ENCODE data around the gene ASPHD2.
A peak's percentile ranks its signal among the peaks of the same experiment; 100 is the strongest.

The ASPHD2 gene

DNA sequence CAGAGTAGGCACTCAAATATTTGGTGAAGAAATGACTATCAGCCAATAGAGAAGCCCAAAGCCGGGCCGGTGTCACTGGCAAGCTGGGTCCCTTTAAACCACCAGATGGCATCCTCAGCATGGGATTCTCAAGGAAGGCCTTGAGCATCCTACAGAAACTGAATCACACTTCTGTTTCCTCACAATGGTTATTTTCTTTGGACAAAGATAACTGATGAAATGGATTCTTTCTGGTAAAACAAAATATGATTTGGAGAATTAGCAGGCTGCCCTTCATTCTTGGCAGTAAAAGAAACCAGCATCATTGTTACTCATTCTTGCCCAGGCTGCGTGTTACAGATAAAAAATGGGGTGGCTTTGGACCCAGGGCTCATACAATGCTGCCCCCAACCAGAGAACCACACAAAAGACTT is 30.3 kb upstream of the ASPHD2 start:
- Histone ChIP-seq H4K91ac (ENCODE audit: low read depth, low read length, poor library complexity) (no peak overlapping the region), H3K4me1 (ENCODE audit: control insufficient read depth in 2 of 2, insufficient read depth in 1 of 2, low read depth in 1 of 2, low read length in 2 of 2) (peaks cover 10 to 13% of the 10 kb centered on the region in 2 donors), H3K79me1 (ENCODE audit: low read depth, low read length) (no peaks in the 10 kb centered on the region), H2BK120ac (ENCODE audit: low read depth, low read length) (no peak overlapping the region), H3K27ac (replicated peaks; ENCODE audit: low read length) (no peak overlapping the region), H3K23ac (ENCODE audit: low read depth, low read length, poor library complexity) (no peak overlapping the region), H2AK5ac (ENCODE audit: low read depth, low read length) (no peak overlapping the region), H2BK15ac (ENCODE audit: low read length) (no peak overlapping the region), H3K9me3 (replicated peaks in 1 of 2; ENCODE audit: control insufficient read depth in 2 of 2, insufficient read depth in 1 of 2, low read depth in 1 of 2, low read length in 2 of 2) (peaks cover 0 to 4% of the 10 kb centered on the region in 2 donors), H3K4me3 (ENCODE audit: low read length in 2 of 2) (no peak overlapping the region), H3K14ac (ENCODE audit: low read length) (no peak overlapping the region), H3K27me3 (ENCODE audit: control insufficient read depth in 3 of 3, insufficient read depth in 3 of 3, low read depth in 1 of 3, low read length in 3 of 3) (no peaks in the 10 kb centered on the region), H3K9ac (ENCODE audit: low read depth, low read length, poor library complexity) (no peak overlapping the region), H3K4me2 (ENCODE audit: insufficient read depth, low read length, poor library complexity, severe bottlenecking) (no peak overlapping the region), H2BK12ac (ENCODE audit: low read length) (no peak overlapping the region), H3K18ac (ENCODE audit: low read length) (no peak overlapping the region), H4K8ac (ENCODE audit: low read depth, low read length) (no peak overlapping the region), H3K36me3 (replicated peaks in 1 of 2; ENCODE audit: control insufficient read depth in 2 of 2, insufficient read depth in 2 of 2, low read length in 2 of 2) (no peaks in the 10 kb centered on the region), H3K4ac (ENCODE audit: low read length) (no peak overlapping the region), H2AFZ (ENCODE audit: low read length) (peak overlapping the region; percentile 54), H2BK5ac (ENCODE audit: low read length) (no peak overlapping the region)
- WGBS, 2 donors (ENCODE audit: extremely low coverage in 2 of 2, insufficient read length in 2 of 2, insufficient replicate concordance in 1 of 2), result no CpG with 5 or more reads among the region's 3 CpGs
- DNase-seq (ENCODE audit: low spot score), result peak; percentile 46

DNA sequence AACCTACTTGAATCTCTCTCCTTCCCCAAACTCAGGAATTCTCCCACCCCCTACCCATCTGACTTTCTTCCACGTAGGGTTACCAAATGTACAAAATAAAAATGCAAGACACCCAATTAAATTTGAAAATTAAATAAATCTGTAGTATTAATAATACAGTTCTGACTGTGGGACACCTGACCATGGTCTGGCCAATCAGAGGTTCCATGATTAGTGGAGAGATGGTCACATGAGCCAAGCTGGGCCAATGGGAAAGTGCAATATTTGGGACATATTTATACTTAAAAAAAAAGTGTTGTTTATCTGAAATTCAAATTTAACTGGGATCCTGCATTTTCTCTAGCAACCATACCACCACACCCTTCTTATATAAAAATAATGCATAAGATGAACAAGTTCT is 29.8 kb upstream of the ASPHD2 start:
- Histone ChIP-seq H3K27me3 (ENCODE audit: control insufficient read depth in 3 of 3, insufficient read depth in 3 of 3, low read depth in 1 of 3, low read length in 3 of 3) (no peaks in the 10 kb centered on the region), H3K36me3 (replicated peaks in 1 of 2; ENCODE audit: control insufficient read depth in 2 of 2, insufficient read depth in 2 of 2, low read length in 2 of 2) (no peaks in the 10 kb centered on the region), H2BK15ac (ENCODE audit: low read length) (no peak overlapping the region), H3K18ac (ENCODE audit: low read length) (no peak overlapping the region), H3K23ac (ENCODE audit: low read depth, low read length, poor library complexity) (no peak overlapping the region), H2BK12ac (ENCODE audit: low read length) (no peak overlapping the region), H3K4me2 (ENCODE audit: insufficient read depth, low read length, poor library complexity, severe bottlenecking) (no peak overlapping the region), H3K9me3 (replicated peaks in 1 of 2; ENCODE audit: control insufficient read depth in 2 of 2, insufficient read depth in 1 of 2, low read depth in 1 of 2, low read length in 2 of 2) (no peaks in the 10 kb centered on the region), H3K4me1 (ENCODE audit: control insufficient read depth in 2 of 2, insufficient read depth in 1 of 2, low read depth in 1 of 2, low read length in 2 of 2) (peaks cover 8 to 18% of the 10 kb centered on the region in 2 donors), H2AFZ (ENCODE audit: low read length) (peak overlapping the region; percentile 54), H3K79me1 (ENCODE audit: low read depth, low read length) (no peaks in the 10 kb centered on the region), H2AK5ac (ENCODE audit: low read depth, low read length) (no peak overlapping the region), H3K9ac (ENCODE audit: low read depth, low read length, poor library complexity) (no peak overlapping the region), H3K4me3 (ENCODE audit: low read length in 2 of 2) (no peak overlapping the region), H3K14ac (ENCODE audit: low read length) (no peak overlapping the region), H2BK120ac (ENCODE audit: low read depth, low read length) (no peak overlapping the region), H2BK5ac (ENCODE audit: low read length) (no peak overlapping the region), H3K27ac (replicated peaks; ENCODE audit: low read length) (no peak overlapping the region), H4K8ac (ENCODE audit: low read depth, low read length) (no peak overlapping the region), H3K4ac (ENCODE audit: low read length) (no peak overlapping the region), H4K91ac (ENCODE audit: low read depth, low read length, poor library complexity) (no peak overlapping the region)
- no peak for DNase-seq (ENCODE audit: low spot score)
- no CpG with 5 or more reads among the region's 1 CpG for WGBS, 2 donors (ENCODE audit: extremely low coverage in 2 of 2, insufficient read length in 2 of 2, insufficient replicate concordance in 1 of 2)

DNA sequence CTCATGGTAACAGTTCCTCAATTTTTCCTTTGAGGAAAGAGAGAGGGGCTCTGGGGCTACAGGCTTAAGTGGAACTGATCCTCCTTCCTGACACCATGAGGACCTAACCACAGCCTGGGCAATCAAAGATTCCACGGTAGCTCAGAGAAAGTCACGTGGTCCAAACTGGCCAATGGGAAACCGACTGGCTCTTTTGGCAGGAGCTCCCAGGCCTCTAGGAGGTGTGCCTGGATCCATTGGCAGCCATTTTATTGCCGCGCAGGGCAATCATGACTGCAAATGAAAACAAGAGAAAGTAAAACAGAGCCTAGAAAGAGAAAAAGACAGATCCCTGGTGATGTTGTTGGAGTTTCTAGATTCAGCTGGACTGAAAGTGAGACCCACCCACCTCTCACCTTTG is 27.3 kb upstream of the ASPHD2 start:
- H3K9me3 ChIP-seq (replicated peaks in 1 of 2; ENCODE audit: control insufficient read depth in 2 of 2, insufficient read depth in 1 of 2, low read depth in 1 of 2, low read length in 2 of 2), result no peaks in the 10 kb centered on the region
- no peak overlapping the region for H2BK5ac ChIP-seq (ENCODE audit: low read length)
- H2AK5ac ChIP-seq (ENCODE audit: low read depth, low read length), result no peak overlapping the region
- H3K4me2 ChIP-seq (ENCODE audit: insufficient read depth, low read length, poor library complexity, severe bottlenecking), result no peak overlapping the region
- no peak overlapping the region for H4K8ac ChIP-seq (ENCODE audit: low read depth, low read length)
- H3K36me3 ChIP-seq (replicated peaks in 1 of 2; ENCODE audit: control insufficient read depth in 2 of 2, insufficient read depth in 2 of 2, low read length in 2 of 2), result no peaks in the 10 kb centered on the region
- H3K4me3 ChIP-seq (ENCODE audit: low read length in 2 of 2), result no peak overlapping the region
- H2BK12ac ChIP-seq (ENCODE audit: low read length), result no peak overlapping the region
- H3K4me1 ChIP-seq (ENCODE audit: control insufficient read depth in 2 of 2, insufficient read depth in 1 of 2, low read depth in 1 of 2, low read length in 2 of 2), result peaks cover 7 to 17% of the 10 kb centered on the region in 2 donors
- H3K79me1 ChIP-seq (ENCODE audit: low read depth, low read length), result no peaks in the 10 kb centered on the region
- H3K27me3 ChIP-seq (ENCODE audit: control insufficient read depth in 3 of 3, insufficient read depth in 3 of 3, low read depth in 1 of 3, low read length in 3 of 3), result no peaks in the 10 kb centered on the region
- no peak overlapping the region for H3K4ac ChIP-seq (ENCODE audit: low read length)
- WGBS, 2 donors (ENCODE audit: extremely low coverage in 2 of 2, insufficient read length in 2 of 2, insufficient replicate concordance in 1 of 2), result no CpG with 5 or more reads among the region's 5 CpGs
- H2BK120ac ChIP-seq (ENCODE audit: low read depth, low read length), result no peak overlapping the region
- no peak overlapping the region for H3K9ac ChIP-seq (ENCODE audit: low read depth, low read length, poor library complexity)
- H3K27ac ChIP-seq (replicated peaks; ENCODE audit: low read length), result no peak overlapping the region
- no peak overlapping the region for H2BK15ac ChIP-seq (ENCODE audit: low read length)
- peak overlapping the region; percentile 12 for H2AFZ ChIP-seq (ENCODE audit: low read length)
- H3K18ac ChIP-seq (ENCODE audit: low read length), result no peak overlapping the region
- H3K14ac ChIP-seq (ENCODE audit: low read length), result no peak overlapping the region
- H4K91ac ChIP-seq (ENCODE audit: low read depth, low read length, poor library complexity), result no peak overlapping the region
- no peak overlapping the region for H3K23ac ChIP-seq (ENCODE audit: low read depth, low read length, poor library complexity)
- DNase-seq (ENCODE audit: low spot score), result no peak

DNA sequence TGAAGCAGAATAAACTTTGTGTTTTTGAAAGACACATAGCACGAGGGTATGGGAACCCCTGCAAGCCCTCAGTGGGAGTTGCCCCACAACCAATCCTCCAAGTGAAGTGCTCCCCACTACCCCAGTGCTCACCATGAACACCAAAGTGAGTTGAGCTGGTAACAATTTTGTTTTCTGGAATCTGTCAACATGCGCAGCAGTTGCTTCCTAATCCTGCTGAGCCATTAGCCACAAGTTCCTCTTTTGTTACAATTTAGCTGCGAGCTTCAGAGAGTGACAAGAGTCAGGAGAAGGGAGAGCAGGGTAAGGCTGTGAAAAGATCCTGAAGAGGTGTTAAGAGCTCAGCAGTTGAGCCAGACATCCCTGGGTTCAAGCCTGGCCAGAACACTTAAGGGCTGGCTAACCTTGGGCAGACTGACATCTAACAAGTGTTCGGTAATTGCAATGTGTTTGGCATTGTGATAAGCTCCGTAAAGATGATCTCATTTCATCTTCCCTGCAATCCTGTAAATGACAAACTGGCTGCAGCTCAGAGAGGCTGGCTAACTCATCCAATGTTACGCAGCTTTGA is 24.1 kb upstream of the ASPHD2 start:
- H2AK5ac ChIP-seq (ENCODE audit: low read depth, low read length), result no peak overlapping the region
- no peak overlapping the region for H3K14ac ChIP-seq (ENCODE audit: low read length)
- DNase-seq (ENCODE audit: low spot score), result no peak
- H3K18ac ChIP-seq (ENCODE audit: low read length), result no peak overlapping the region
- no peak overlapping the region for H3K4me2 ChIP-seq (ENCODE audit: insufficient read depth, low read length, poor library complexity, severe bottlenecking)
- no peak overlapping the region for H3K27ac ChIP-seq (replicated peaks; ENCODE audit: low read length)
- no peaks in the 10 kb centered on the region for H3K9me3 ChIP-seq (replicated peaks in 1 of 2; ENCODE audit: control insufficient read depth in 2 of 2, insufficient read depth in 1 of 2, low read depth in 1 of 2, low read length in 2 of 2)
- no CpG with 5 or more reads among the region's 6 CpGs for WGBS, 2 donors (ENCODE audit: extremely low coverage in 2 of 2, insufficient read length in 2 of 2, insufficient replicate concordance in 1 of 2)
- no peaks in the 10 kb centered on the region for H3K27me3 ChIP-seq (ENCODE audit: control insufficient read depth in 3 of 3, insufficient read depth in 3 of 3, low read depth in 1 of 3, low read length in 3 of 3)
- H2AFZ ChIP-seq (ENCODE audit: low read length), result peak overlapping the region; percentile 67
- H3K4me3 ChIP-seq (ENCODE audit: low read length in 2 of 2), result no peak overlapping the region
- H3K4me1 ChIP-seq (ENCODE audit: control insufficient read depth in 2 of 2, insufficient read depth in 1 of 2, low read depth in 1 of 2, low read length in 2 of 2), result peaks cover 7 to 22% of the 10 kb centered on the region in 2 donors
- H4K8ac ChIP-seq (ENCODE audit: low read depth, low read length), result no peak overlapping the region
- no peak overlapping the region for H2BK12ac ChIP-seq (ENCODE audit: low read length)
- no peak overlapping the region for H3K23ac ChIP-seq (ENCODE audit: low read depth, low read length, poor library complexity)
- H3K36me3 ChIP-seq (replicated peaks in 1 of 2; ENCODE audit: control insufficient read depth in 2 of 2, insufficient read depth in 2 of 2, low read length in 2 of 2), result no peaks in the 10 kb centered on the region
- no peak overlapping the region for H3K4ac ChIP-seq (ENCODE audit: low read length)
- no peak overlapping the region for H4K91ac ChIP-seq (ENCODE audit: low read depth, low read length, poor library complexity)
- H3K9ac ChIP-seq (ENCODE audit: low read depth, low read length, poor library complexity), result no peak overlapping the region
- H3K79me1 ChIP-seq (ENCODE audit: low read depth, low read length), result no peaks in the 10 kb centered on the region
- H2BK15ac ChIP-seq (ENCODE audit: low read length), result no peak overlapping the region
- no peak overlapping the region for H2BK120ac ChIP-seq (ENCODE audit: low read depth, low read length)
- no peak overlapping the region for H2BK5ac ChIP-seq (ENCODE audit: low read length)

Data from neuronal stem cell (in vitro differentiated cells).